GM12878 (cell line): ENCODE data around the gene SPART. TPM values are rescaled to one million over a fixed set of nuclear protein-coding genes. Genes with fewer than 3 reads are reported as not detected.

Source experiments
- ATAC-seq: fragments of 200-7000 bp; cut with Tn5 transposase; 3 replicates; pipeline ENCODE4 v1.9.1; 2020; ENCODE audit warnings: mild to moderate bottlenecking, moderate library complexity
- BruUV-seq: library from RNA; stranded (reverse); fragments of 400-500 nt; replicated peaks from 2 replicates; lab custom pipeline; 2021; lab: Mats Ljungman, UMichigan
- CTCF ChIA-PET: fragments of 300-600 bp; sonication (Branson Sonifier 250); formaldehyde crosslinking; extraction: SDS; loops from one replicate; lab custom pipeline; 2021; ENCODE audit warnings: inconsistent platforms; lab: Yijun Ruan, JAX
- POLR2A ChIA-PET: fragments of 350-600 bp; formaldehyde crosslinking; extraction: SDS; loops from one replicate; lab custom pipeline; 2021; ENCODE audit warnings: inconsistent platforms; lab: Charles Lee
- RAD21 ChIA-PET: fragments of 300-600 bp; sonication (Branson Sonifier 250); formaldehyde crosslinking; loops from one replicate; lab custom pipeline; 2023; ENCODE audit warnings: antibody characterized with exemption; ENCODE audit not compliant: unreplicated experiment; lab: Charles Lee
- SMC1A ChIA-PET: fragments of 300-600 bp; sonication (Branson Sonifier 250); formaldehyde crosslinking; loops from one replicate; lab custom pipeline; 2023; ENCODE audit not compliant: unreplicated experiment, uncharacterized antibody; lab: Charles Lee
- DNase-seq: peaks from one replicate; pipeline ENCODE4 v3.0.0-alpha.2; 2011; ENCODE audit warnings: low read depth, low spot score
- FAIRE-seq: peaks from 3 replicates; lab custom pipeline; 2011; peaks lifted over from hg19 to GRCh38; lab: Jason Lieb, UNC
- H2AFZ ChIP-seq: 2 replicates; pipeline ENCODE4 v1.6.0; 2011; ENCODE audit warnings: low read depth, low read length, control low read depth; ENCODE audit not compliant: control insufficient read depth
- H3K27ac ChIP-seq: 2 replicates; pipeline ENCODE4 v1.5.1; 2011; ENCODE audit warnings: control low read depth; ENCODE audit not compliant: control insufficient read depth, insufficient read depth
- H3K27me3 ChIP-seq, 2 experiments: replicated peaks in 1 of 2; 2 replicates each; pipeline versions ENCODE4 v1.6.0 to v1.6.1; 2011; ENCODE audit warnings: low read length in 1 of 2; ENCODE audit not compliant: control insufficient read depth in 2 of 2, insufficient read depth in 2 of 2
- H3K36me3 ChIP-seq, 2 experiments: 2 replicates each; pipeline ENCODE4 v1.5.1; 2011; ENCODE audit warnings: low read length in 1 of 2; ENCODE audit not compliant: control insufficient read depth in 2 of 2, insufficient read depth in 2 of 2
- H3K4me1 ChIP-seq: 2 replicates; pipeline ENCODE4 v1.6.1; 2011; ENCODE audit warnings: mild to moderate bottlenecking, low read length, moderate library complexity, mixed read lengths; ENCODE audit not compliant: control insufficient read depth, insufficient read depth
- H3K4me2 ChIP-seq: 2 replicates; pipeline ENCODE4 v1.6.0; 2011; ENCODE audit warnings: control low read depth; ENCODE audit not compliant: control insufficient read depth, insufficient read depth
- H3K4me3 ChIP-seq: fragments of 200-600 bp; sonication (generic); 2 replicates; pipeline ENCODE4 v1.5.1; 2016
- H3K79me2 ChIP-seq: 2 replicates; pipeline ENCODE4 v1.6.0; 2011; ENCODE audit warnings: low read length; ENCODE audit not compliant: control insufficient read depth, insufficient read depth
- H3K9ac ChIP-seq: 2 replicates; pipeline ENCODE4 v1.8.0; 2011; ENCODE audit warnings: low read length, control low read depth, mixed read lengths; ENCODE audit not compliant: control insufficient read depth, insufficient read depth
- H3K9me3 ChIP-seq: replicated peaks from 3 replicates; pipeline ENCODE4 v1.5.1; 2011; ENCODE audit warnings: mild to moderate bottlenecking, low read length; ENCODE audit not compliant: control insufficient read depth, insufficient read depth
- H4K20me1 ChIP-seq: 2 replicates; pipeline ENCODE4 v1.6.0; 2011; ENCODE audit not compliant: control insufficient read depth, insufficient read depth
- CEBPB ChIP-seq, 2 experiments: fragments of 150-350 bp in 1 of 2; IDR thresholded peaks; 2 replicates each; pipeline ENCODE4 v1.6.1; 2012 to 2014; ENCODE audit warnings: low read depth in 2 of 2, low read length in 2 of 2, borderline replicate concordance in 1 of 2, inconsistent platforms in 1 of 2
- CTCF ChIP-seq, 3 experiments: IDR thresholded peaks in 2 of 3; conservative IDR thresholded peaks in 1 of 3; 2 replicates each; pipeline ENCODE4 v1.5.1; 2011; ENCODE audit warnings: low read depth in 3 of 3, low read length in 3 of 3, mild to moderate bottlenecking in 3 of 3, control low read depth in 2 of 3, moderate library complexity in 2 of 3, inconsistent platforms in 1 of 3, mixed read lengths in 1 of 3; ENCODE audit not compliant: control insufficient read depth in 2 of 3, insufficient read depth in 1 of 3; ENCODE audit errors: extremely low read depth in 1 of 3
- EZH2 ChIP-seq: IDR thresholded peaks from 2 replicates; pipeline ENCODE4 v1.6.1; 2012; ENCODE audit warnings: low read depth, mild to moderate bottlenecking, control low read depth, inconsistent platforms, low read length, borderline replicate concordance; ENCODE audit not compliant: control insufficient read depth
- PML ChIP-seq: IDR thresholded peaks from 2 replicates; pipeline ENCODE4 v1.6.1; 2012; ENCODE audit warnings: low read length, inconsistent platforms
- POLR2A ChIP-seq: IDR thresholded peaks from 2 replicates; pipeline ENCODE4 v1.6.1; 2011; ENCODE audit warnings: low read depth, mild to moderate bottlenecking, low read length
- POU2F2 ChIP-seq: IDR thresholded peaks from 3 replicates; pipeline ENCODE4 v1.6.1; 2011; ENCODE audit warnings: low read depth, mild to moderate bottlenecking, low read length, borderline replicate concordance
- RAD21 ChIP-seq: IDR thresholded peaks from 2 replicates; pipeline ENCODE4 v1.6.1; 2011; ENCODE audit warnings: mild to moderate bottlenecking, low read depth, low read length, moderate library complexity; ENCODE audit not compliant: insufficient read depth
- SKIL ChIP-seq: fragments of 450-650 bp; IDR thresholded peaks from 2 replicates; pipeline ENCODE4 v1.6.1; 2017; ENCODE audit warnings: mild to moderate bottlenecking, low read depth, inconsistent platforms; ENCODE audit not compliant: poor library complexity, severe bottlenecking
- SMC3 ChIP-seq: IDR thresholded peaks from 2 replicates; pipeline ENCODE4 v1.6.1; 2011; ENCODE audit warnings: low read length, improper control_type of control experiment, borderline replicate concordance
- ZNF592 ChIP-seq: fragments of 450-650 bp; IDR thresholded peaks from 2 replicates; pipeline ENCODE4 v1.6.1; 2017; ENCODE audit warnings: mild to moderate bottlenecking, moderate library complexity
- WGBS: methylation state at CpG from one replicate; pipeline ENCODE4 v1.1.6; 2016; ENCODE audit warnings: low lambda C conversion rate; ENCODE audit not compliant: insufficient replicate concordance, insufficient coverage; ENCODE audit errors: missing lambda C conversion rate; 5-methylcytosine and 5-hydroxymethylcytosine counted together
- in situ Hi-C: fragments of 300-500 bp; cut with MboI; formaldehyde crosslinking; loops from 9 replicates; pipeline ENCODE4 v1.14.3; 2018; ENCODE audit warnings: mixed read lengths
- intact Hi-C: fragments of 100-400 bp; cut with micrococcal nuclease; formaldehyde crosslinking; loops from one replicate; pipeline ENCODE4 v1.14.2; 2022; ENCODE audit not compliant: unreplicated experiment
- polyA plus RNA-seq, 11 experiments: library from polyadenylated mRNA; depleted of rRNA in 4 of 11; unstranded in 6 of 11; stranded (reverse) in 5 of 11; fragments of >200 nt; fragmentation: Nextera tagmentation in 4 of 11; fragmentation: Illumina TruSeq in 1 of 11; extraction: Ambion mirVana in 4 of 11; extraction: Trizol in 1 of 11; gene quantifications; 1 replicate in 1 of 11; 2 replicates in 10 of 11; pipeline versions ENCODE4 v1.2.1 to v1.2.3, GENCODE V29; 2011 to 2016; ENCODE audit warnings: inconsistent platforms in 2 of 11, missing spikeins in 2 of 11, low read depth in 1 of 11
- total RNA-seq, 4 experiments: library from RNA; depleted of rRNA in 3 of 4; stranded (reverse); fragments of >200 nt in 3 of 4; fragmentation: Illumina TruSeq in 1 of 4; extraction: Trizol in 1 of 4; gene quantifications; 2 replicates each; pipeline versions ENCODE4 v1.2.1 to v1.2.3, GENCODE V29; 2013 to 2021
- TF ChIP-seq, protein P1 (sequence below): IDR thresholded peaks from 2 replicates; pipeline ENCODE4 v1.6.1; 2012; ENCODE audit warnings: low read depth, low read length, improper control_type of control experiment

Gene SPART
- total and polyA plus RNA-seq, 10 of the 15 experiments (the other 5 are each of a cell fraction or from before 2014, with no cell fraction given) = 17.6 to 74.6 (median 42.1) TPM

- TF ChIP-seq, protein P1, sequence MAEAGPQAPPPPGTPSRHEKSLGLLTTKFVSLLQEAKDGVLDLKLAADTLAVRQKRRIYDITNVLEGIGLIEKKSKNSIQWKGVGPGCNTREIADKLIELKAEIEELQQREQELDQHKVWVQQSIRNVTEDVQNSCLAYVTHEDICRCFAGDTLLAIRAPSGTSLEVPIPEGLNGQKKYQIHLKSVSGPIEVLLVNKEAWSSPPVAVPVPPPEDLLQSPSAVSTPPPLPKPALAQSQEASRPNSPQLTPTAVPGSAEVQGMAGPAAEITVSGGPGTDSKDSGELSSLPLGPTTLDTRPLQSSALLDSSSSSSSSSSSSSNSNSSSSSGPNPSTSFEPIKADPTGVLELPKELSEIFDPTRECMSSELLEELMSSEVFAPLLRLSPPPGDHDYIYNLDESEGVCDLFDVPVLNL = no peak
- TF ChIP-seq POLR2A = no peak
- no peak for TF ChIP-seq SKIL
- no peak for TF ChIP-seq CEBPB (IDR thresholded peaks at IDR 0.05; ENCODE audit: borderline replicate concordance in 1 of 2, low read depth in 2 of 2, low read length in 2 of 2)
- no peak for TF ChIP-seq PML
- no peak for TF ChIP-seq EZH2
- no peak for TF ChIP-seq POU2F2
These were observed 60.2 kb downstream of the SPART start (continued) for GRCh38 chr13:36286006-36286405.

GRCh38 chr13:36282821-36283432 lies 63.3 kb downstream of the SPART start:
- no peaks in the 10 kb centered on the region for H3K4me1 ChIP-seq
- no TSS peak for BruUV-seq
- no peak overlapping the region for H3K9ac ChIP-seq
- intact Hi-C loops = loop anchor here (1.0 to 5.0 kb wide), 4 partner anchors 112 to 454 kb away; no protein-coding TSS in a partner anchor
- WGBS = 40% methylated on average over 6 of the region's 6 CpGs
- H3K79me2 ChIP-seq = no peaks in the 10 kb centered on the region
- ChIA-PET RAD21 (interaction anchor here (0.6 to 3.1 kb wide), 13 partner anchors 10 to 561 kb away, joined by 3 to 25 read pairs (median 4); partner anchors contain the start of gene SPART), CTCF (interaction anchor here (0.6 to 5.3 kb wide), 47 partner anchors 8 to 788 kb away, joined by 3 to 62 read pairs (median 4); partner anchors contain the start of gene SPART), SMC1A (interaction anchor here (0.6 to 2.9 kb wide), 19 partner anchors 11 to 735 kb away, joined by 3 to 21 read pairs (median 4); partner anchors contain the start of gene SPART), POLR2A (no interaction called here)
- no peaks in the 10 kb centered on the region for H3K27me3 ChIP-seq
- no peaks in the 10 kb centered on the region; the same call in 2 of the 3 replicates for H3K9me3 ChIP-seq
- no peaks in the 10 kb centered on the region for H4K20me1 ChIP-seq
- H3K27ac ChIP-seq = no peak overlapping the region
- peak; percentile 70 for ATAC-seq
- peak; percentile 76 for FAIRE-seq
- no peak overlapping the region for H3K4me2 ChIP-seq
- no peak overlapping the region for H3K4me3 ChIP-seq
- H3K36me3 ChIP-seq = no peaks in the 10 kb centered on the region
- DNase-seq = no peak
- no peak overlapping the region for H2AFZ ChIP-seq
- in situ Hi-C loops = no loop called here
- peak; percentile 60; the same call in 1 of the 2 replicates for TF ChIP-seq SMC3
- 0 out of 2 replicates have a peak, but pooled peaks have one; percentile 42 for TF ChIP-seq ZNF592
- TF ChIP-seq CTCF (IDR thresholded peaks at IDR 0.05 in 2 of 3, conservative IDR thresholded peaks at IDR 0.05 in 1 of 3; ENCODE audit: control insufficient read depth in 2 of 3, extremely low read depth in 1 of 3, insufficient read depth in 1 of 3, low read depth in 3 of 3, low read length in 3 of 3) = peak; percentile 61 to 80 (median 68)
- peak; percentile 84 for TF ChIP-seq RAD21
